Neural cell (in vitro differentiated cells): Measurements from ENCODE around the gene RAD51B.

Experiments used
- EP300 ChIP-seq: fragments of 450-650 bp; conservative IDR thresholded peaks from 2 replicates; pipeline ENCODE4 v1.6.1; 2014; ENCODE audit warnings: antibody characterized with exemption, mild to moderate bottlenecking, moderate library complexity; ENCODE audit not compliant: poor library complexity, severe bottlenecking
- EZH2 ChIP-seq: fragments of 200-600, 300-800 bp; shearing (Covaris generic), sonication (generic); IDR thresholded peaks from 2 replicates; pipeline ENCODE4 v1.6.1; 2014; ENCODE audit warnings: antibody characterized with exemption, low read length, borderline replicate concordance, mild to moderate bottlenecking; ENCODE audit not compliant: insufficient read depth, poor library complexity, severe bottlenecking
- MXI1 ChIP-seq: fragments of 450-650 bp; conservative IDR thresholded peaks from 2 replicates; pipeline ENCODE4 v1.6.1; 2014; ENCODE audit warnings: antibody characterized with exemption, mild to moderate bottlenecking; ENCODE audit not compliant: poor library complexity, severe bottlenecking
- RAD21 ChIP-seq: fragments of 450-650 bp; conservative IDR thresholded peaks from 2 replicates; pipeline ENCODE4 v1.6.1; 2014; ENCODE audit warnings: antibody characterized with exemption, mild to moderate bottlenecking, moderate library complexity
- TAF1 ChIP-seq: IDR thresholded peaks from 2 replicates; pipeline ENCODE4 v1.6.1; 2012; ENCODE audit warnings: low read depth
- TF ChIP-seq, protein P1 (sequence below): fragments of 450-650 bp; IDR thresholded peaks from 2 replicates; pipeline ENCODE4 v1.5.1; 2014; ENCODE audit warnings: antibody characterized with exemption, mild to moderate bottlenecking, moderate library complexity; ENCODE audit not compliant: poor library complexity, severe bottlenecking
- TF ChIP-seq, protein P2 (sequence below): IDR thresholded peaks from 2 replicates; pipeline ENCODE4 v1.6.1; 2012; ENCODE audit warnings: borderline replicate concordance

DNA sequence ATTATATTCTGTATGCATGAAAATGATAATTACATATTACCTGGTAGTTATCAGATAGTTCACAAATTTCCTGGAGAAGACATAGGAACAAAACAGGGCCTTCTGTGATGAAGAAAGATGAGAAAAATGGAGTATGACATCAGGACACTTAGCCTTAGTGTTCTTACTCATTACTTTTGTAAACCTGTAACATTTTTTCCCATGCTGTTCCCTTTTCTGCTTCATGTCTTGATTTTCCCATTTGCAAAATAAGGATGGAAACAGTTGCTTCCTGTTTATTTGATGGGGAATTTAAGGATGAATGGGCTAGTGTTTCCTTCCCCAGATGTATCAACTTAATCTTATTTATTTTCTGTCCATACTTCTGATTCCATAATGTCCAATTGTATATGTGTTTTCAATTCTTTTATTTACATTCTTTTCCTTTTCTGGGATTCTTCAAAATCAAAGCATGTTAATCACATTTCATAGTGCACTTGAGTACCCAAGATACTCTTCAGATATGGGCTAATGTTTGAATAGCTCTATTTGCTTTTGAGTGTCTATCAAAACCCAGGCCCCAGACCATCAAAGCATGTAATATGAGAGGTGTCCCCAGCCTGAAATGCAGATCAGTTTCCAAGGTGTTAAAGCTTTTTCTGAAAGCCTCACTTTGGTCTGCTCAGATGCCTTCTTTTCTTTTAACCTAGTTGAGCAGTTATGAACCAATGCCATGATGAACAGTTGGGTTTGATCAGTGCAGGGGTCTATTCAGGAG lies 260.5 kb downstream of the RAD51B start:
- no peak for TF ChIP-seq RAD21
- TF ChIP-seq EZH2, result no peak
- TF ChIP-seq, protein P1, sequence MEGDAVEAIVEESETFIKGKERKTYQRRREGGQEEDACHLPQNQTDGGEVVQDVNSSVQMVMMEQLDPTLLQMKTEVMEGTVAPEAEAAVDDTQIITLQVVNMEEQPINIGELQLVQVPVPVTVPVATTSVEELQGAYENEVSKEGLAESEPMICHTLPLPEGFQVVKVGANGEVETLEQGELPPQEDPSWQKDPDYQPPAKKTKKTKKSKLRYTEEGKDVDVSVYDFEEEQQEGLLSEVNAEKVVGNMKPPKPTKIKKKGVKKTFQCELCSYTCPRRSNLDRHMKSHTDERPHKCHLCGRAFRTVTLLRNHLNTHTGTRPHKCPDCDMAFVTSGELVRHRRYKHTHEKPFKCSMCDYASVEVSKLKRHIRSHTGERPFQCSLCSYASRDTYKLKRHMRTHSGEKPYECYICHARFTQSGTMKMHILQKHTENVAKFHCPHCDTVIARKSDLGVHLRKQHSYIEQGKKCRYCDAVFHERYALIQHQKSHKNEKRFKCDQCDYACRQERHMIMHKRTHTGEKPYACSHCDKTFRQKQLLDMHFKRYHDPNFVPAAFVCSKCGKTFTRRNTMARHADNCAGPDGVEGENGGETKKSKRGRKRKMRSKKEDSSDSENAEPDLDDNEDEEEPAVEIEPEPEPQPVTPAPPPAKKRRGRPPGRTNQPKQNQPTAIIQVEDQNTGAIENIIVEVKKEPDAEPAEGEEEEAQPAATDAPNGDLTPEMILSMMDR, result no peak
- TF ChIP-seq MXI1, result no peak
- TF ChIP-seq, protein P2, sequence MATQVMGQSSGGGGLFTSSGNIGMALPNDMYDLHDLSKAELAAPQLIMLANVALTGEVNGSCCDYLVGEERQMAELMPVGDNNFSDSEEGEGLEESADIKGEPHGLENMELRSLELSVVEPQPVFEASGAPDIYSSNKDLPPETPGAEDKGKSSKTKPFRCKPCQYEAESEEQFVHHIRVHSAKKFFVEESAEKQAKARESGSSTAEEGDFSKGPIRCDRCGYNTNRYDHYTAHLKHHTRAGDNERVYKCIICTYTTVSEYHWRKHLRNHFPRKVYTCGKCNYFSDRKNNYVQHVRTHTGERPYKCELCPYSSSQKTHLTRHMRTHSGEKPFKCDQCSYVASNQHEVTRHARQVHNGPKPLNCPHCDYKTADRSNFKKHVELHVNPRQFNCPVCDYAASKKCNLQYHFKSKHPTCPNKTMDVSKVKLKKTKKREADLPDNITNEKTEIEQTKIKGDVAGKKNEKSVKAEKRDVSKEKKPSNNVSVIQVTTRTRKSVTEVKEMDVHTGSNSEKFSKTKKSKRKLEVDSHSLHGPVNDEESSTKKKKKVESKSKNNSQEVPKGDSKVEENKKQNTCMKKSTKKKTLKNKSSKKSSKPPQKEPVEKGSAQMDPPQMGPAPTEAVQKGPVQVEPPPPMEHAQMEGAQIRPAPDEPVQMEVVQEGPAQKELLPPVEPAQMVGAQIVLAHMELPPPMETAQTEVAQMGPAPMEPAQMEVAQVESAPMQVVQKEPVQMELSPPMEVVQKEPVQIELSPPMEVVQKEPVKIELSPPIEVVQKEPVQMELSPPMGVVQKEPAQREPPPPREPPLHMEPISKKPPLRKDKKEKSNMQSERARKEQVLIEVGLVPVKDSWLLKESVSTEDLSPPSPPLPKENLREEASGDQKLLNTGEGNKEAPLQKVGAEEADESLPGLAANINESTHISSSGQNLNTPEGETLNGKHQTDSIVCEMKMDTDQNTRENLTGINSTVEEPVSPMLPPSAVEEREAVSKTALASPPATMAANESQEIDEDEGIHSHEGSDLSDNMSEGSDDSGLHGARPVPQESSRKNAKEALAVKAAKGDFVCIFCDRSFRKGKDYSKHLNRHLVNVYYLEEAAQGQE, result no peak
- no peak for TF ChIP-seq EP300
- no peak for TF ChIP-seq TAF1
